ENCODE measurements around the gene C1QC. TPM values are rescaled to one million over a fixed set of nuclear protein-coding genes. Genes with fewer than 3 reads are reported as not detected.

The C1QC gene
- total and polyA plus RNA-seq, 4 experiments from 2014 or later = 3.3 to 3.8 TPM; not detected in 2

Small RNA genes within 50 kb of the gene (microRNA-seq; reads per million reads assigned to microRNA genes)
- not detected for gene MIR6127 (ENCODE audit: borderline microRNAs expressed, borderline number of aligned reads, borderline replicate concordance)

Other genes with a start within 250 kb of the C1QC start
- 10 to 100 TPM; 46.3 to 50.6 TPM for gene ZBTB40, start 191.8 kb upstream of the C1QC start, total RNA-seq
- 1 to 10 TPM in 1 of 2 donors, under 1 TPM in 1; 0.81 to 6.7 TPM for gene ZBTB40, start 191.8 kb upstream of the C1QC start, polyA plus RNA-seq
- gene EPHA8, start 80.1 kb upstream of the C1QC start, total RNA-seq = not detected
- gene EPHA8, start 80.1 kb upstream of the C1QC start, polyA plus RNA-seq = not detected
- 1 to 10 TPM; 1.2 to 2.2 TPM for gene C1QA, start 7.0 kb upstream of the C1QC start, total RNA-seq
- not detected for gene C1QA, start 7.0 kb upstream of the C1QC start, polyA plus RNA-seq
- gene C1QB, start 9.6 kb downstream of the C1QC start, total RNA-seq = 1 to 10 TPM; 2.1 to 2.9 TPM
- not detected for gene C1QB, start 9.6 kb downstream of the C1QC start, polyA plus RNA-seq
- under 1 TPM; 0.35 to 0.36 TPM for gene EPHB2, start 67.2 kb downstream of the C1QC start, total RNA-seq
- gene EPHB2, start 67.2 kb downstream of the C1QC start, polyA plus RNA-seq = not detected